Bronchial epithelial cell (primary cell): ENCODE measurements around the gene KISS1R. TPM values are rescaled to one million over a fixed set of nuclear protein-coding genes. Genes with fewer than 3 reads are reported as not detected.

Experiments used
- DNase-seq: peaks from one replicate; pipeline ENCODE4 v3.0.0-alpha.2; 2010; ENCODE audit warnings: low read depth
- FAIRE-seq: peaks from 2 replicates; lab custom pipeline; 2011; peaks lifted over from hg19 to GRCh38; lab: Jason Lieb, UNC
- H3K27me3 ChIP-seq: 2 replicates; pipeline ENCODE4 v1.5.1; 2011; ENCODE audit warnings: low read length; ENCODE audit not compliant: control insufficient read depth, insufficient read depth
- H3K36me3 ChIP-seq: 2 replicates; pipeline ENCODE4 v1.5.1; 2011; ENCODE audit warnings: low read length; ENCODE audit not compliant: control insufficient read depth, insufficient read depth
- H3K4me3 ChIP-seq: 2 replicates; pipeline ENCODE4 v1.5.1; 2011; ENCODE audit warnings: mild to moderate bottlenecking, low read depth, low read length, control low read depth
- CTCF ChIP-seq: IDR thresholded peaks from 2 replicates; pipeline ENCODE4 v1.5.1; 2011; ENCODE audit warnings: mild to moderate bottlenecking, moderate library complexity, low read length, control low read depth, inconsistent platforms; ENCODE audit not compliant: insufficient read depth, severe bottlenecking
- total RNA-seq: library from RNA; depleted of rRNA; stranded (reverse); fragments of >200 nt; gene quantifications from 2 replicates; pipeline ENCODE4 v1.2.1, GENCODE V29; 2014

Gene KISS1R
- total RNA-seq, 1 donor from 2014 or later: not detected

- Histone ChIP-seq H3K27me3 (no peaks in the 10 kb centered on the region), H3K36me3 (peaks cover 20% of the 10 kb centered on the region), H3K4me3 (no peak overlapping the region)
- FAIRE-seq (no peak), DNase-seq (no peak)
- TF ChIP-seq CTCF: no peak
Observed at GRCh38 chr19:964761-965694, 47.9 kb downstream of the KISS1R start.

- Histone ChIP-seq H3K4me3 (no peak overlapping the region), H3K36me3 (peaks cover 24% of the 10 kb centered on the region), H3K27me3 (no peaks in the 10 kb centered on the region)
- TF ChIP-seq CTCF: no peak
- no peak for DNase-seq
- FAIRE-seq: no peak
Observed at GRCh38 chr19:966485-967088, 49.5 kb downstream of the KISS1R start.

Other genes starting within 250 kb of the KISS1R start
- gene FSTL3, start 240.9 kb upstream of the KISS1R start, total RNA-seq: 80.6 and 143 TPM in 2 replicates
- not detected in 2 replicates for gene PRSS57, start 221.9 kb upstream of the KISS1R start, total RNA-seq
- gene PALM, start 208.4 kb upstream of the KISS1R start, total RNA-seq: under 0.01 and 0.26 TPM in 2 replicates
- gene MISP, start 166.2 kb upstream of the KISS1R start, total RNA-seq: 105 and 138 TPM in 2 replicates
- gene PTBP1, start 119.9 kb upstream of the KISS1R start, total RNA-seq: 99.0 TPM in 2 replicates
- not detected in 2 replicates for gene PLPPR3, start 95.4 kb upstream of the KISS1R start, total RNA-seq
- not detected in 2 replicates for gene AZU1, start 89.5 kb upstream of the KISS1R start, total RNA-seq
- gene PRTN3, start 76.3 kb upstream of the KISS1R start, total RNA-seq: not detected in 2 replicates
- not detected in 2 replicates for gene ELANE, start 65.0 kb upstream of the KISS1R start, total RNA-seq
- gene CFD, start 57.7 kb upstream of the KISS1R start, total RNA-seq: 1.2 and 4.2 TPM in 2 replicates
- gene MED16, start 24.1 kb upstream of the KISS1R start, total RNA-seq: 9.2 and 12.1 TPM in 2 replicates
- gene RNU6-9, start 23.8 kb upstream of the KISS1R start, total RNA-seq: not detected in 2 replicates
- 35.8 and 46.1 TPM in 2 replicates for gene R3HDM4, start 4.1 kb upstream of the KISS1R start, total RNA-seq
- gene ARID3A, start 8.7 kb downstream of the KISS1R start, total RNA-seq: 15.8 and 16.0 TPM in 2 replicates
- gene WDR18, start 67.0 kb downstream of the KISS1R start, total RNA-seq: 36.3 and 68.2 TPM in 2 replicates
- 0.26 and 0.38 TPM in 2 replicates for gene GRIN3B, start 83.1 kb downstream of the KISS1R start, total RNA-seq
- 54.8 and 65.9 TPM in 2 replicates for gene TMEM259, start 103.8 kb downstream of the KISS1R start, total RNA-seq
- gene RNU6-2, start 104.2 kb downstream of the KISS1R start, total RNA-seq: not detected in 2 replicates
- 96.9 and 189 TPM in 2 replicates for gene CNN2, start 109.3 kb downstream of the KISS1R start, total RNA-seq
- gene ABCA7, start 122.8 kb downstream of the KISS1R start, total RNA-seq: 6.8 and 13.8 TPM in 2 replicates
- gene ARHGAP45, start 149.8 kb downstream of the KISS1R start, total RNA-seq: 9.0 and 11.8 TPM in 2 replicates
- gene POLR2E, start 178.0 kb downstream of the KISS1R start, total RNA-seq: 57.4 and 87.1 TPM in 2 replicates
- 274 and 291 TPM in 2 replicates for gene GPX4, start 186.7 kb downstream of the KISS1R start, total RNA-seq